ENCODE measurements around the gene SIGLEC6.

DNA sequence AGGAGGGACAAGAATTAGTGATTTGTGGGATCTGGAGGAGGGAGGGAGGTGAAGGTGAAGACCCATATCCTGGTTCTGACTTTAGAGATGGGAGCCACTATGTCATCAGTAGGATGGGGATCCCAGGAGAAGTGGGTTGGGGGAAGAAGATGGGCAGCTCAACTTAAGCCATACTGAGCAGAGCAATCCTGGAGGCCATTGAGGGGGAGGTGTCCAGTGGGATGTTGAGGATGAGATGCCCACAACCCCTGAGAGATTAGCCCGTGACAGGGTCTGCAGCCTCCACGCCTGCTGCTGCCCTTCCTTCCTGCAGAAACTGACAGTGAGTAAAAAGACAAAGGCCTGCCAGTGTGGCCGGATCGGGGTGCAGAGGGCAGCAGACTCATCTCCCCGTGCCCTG is 11.2 kb upstream of the SIGLEC6 start:
- TF ChIP-seq, protein P1, sequence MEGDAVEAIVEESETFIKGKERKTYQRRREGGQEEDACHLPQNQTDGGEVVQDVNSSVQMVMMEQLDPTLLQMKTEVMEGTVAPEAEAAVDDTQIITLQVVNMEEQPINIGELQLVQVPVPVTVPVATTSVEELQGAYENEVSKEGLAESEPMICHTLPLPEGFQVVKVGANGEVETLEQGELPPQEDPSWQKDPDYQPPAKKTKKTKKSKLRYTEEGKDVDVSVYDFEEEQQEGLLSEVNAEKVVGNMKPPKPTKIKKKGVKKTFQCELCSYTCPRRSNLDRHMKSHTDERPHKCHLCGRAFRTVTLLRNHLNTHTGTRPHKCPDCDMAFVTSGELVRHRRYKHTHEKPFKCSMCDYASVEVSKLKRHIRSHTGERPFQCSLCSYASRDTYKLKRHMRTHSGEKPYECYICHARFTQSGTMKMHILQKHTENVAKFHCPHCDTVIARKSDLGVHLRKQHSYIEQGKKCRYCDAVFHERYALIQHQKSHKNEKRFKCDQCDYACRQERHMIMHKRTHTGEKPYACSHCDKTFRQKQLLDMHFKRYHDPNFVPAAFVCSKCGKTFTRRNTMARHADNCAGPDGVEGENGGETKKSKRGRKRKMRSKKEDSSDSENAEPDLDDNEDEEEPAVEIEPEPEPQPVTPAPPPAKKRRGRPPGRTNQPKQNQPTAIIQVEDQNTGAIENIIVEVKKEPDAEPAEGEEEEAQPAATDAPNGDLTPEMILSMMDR (IDR thresholded peaks at IDR 0.05) = no peak
- TF ChIP-seq ZFX (IDR thresholded peaks at IDR 0.05; ENCODE audit: borderline replicate concordance) = no peak
